IMR-90 (cell line): ENCODE results near the gene ACVR2B. TPM values are rescaled to one million over a fixed set of nuclear protein-coding genes. Genes with fewer than 3 reads are reported as not detected.

Experiments
- ATAC-seq: fragments of 200-7000 bp; cut with Tn5 transposase; 2 replicates; pipeline ENCODE4 v1.9.1; 2020; ENCODE audit warnings: low read depth, mild to moderate bottlenecking, moderate library complexity
- BruUV-seq: library from RNA; stranded (reverse); fragments of 400-500 nt; replicated peaks from 2 replicates; lab custom pipeline; 2021; lab: Mats Ljungman, UMichigan
- CTCF ChIA-PET: fragments of 300-600 bp; formaldehyde crosslinking; extraction: SDS; loops from one replicate; lab custom pipeline; 2021; ENCODE audit warnings: antibody characterized with exemption; lab: Yijun Ruan, JAX
- POLR2A ChIA-PET: fragments of 300-600 bp; sonication (Branson Sonifier 250); formaldehyde crosslinking; loops from one replicate; lab custom pipeline; 2022; ENCODE audit warnings: antibody characterized with exemption; ENCODE audit not compliant: unreplicated experiment; lab: Charles Lee
- DNase-seq: peaks from one replicate; pipeline ENCODE4 v3.0.0; 2013
- H2AFZ ChIP-seq: replicated peaks from 2 replicates; pipeline ENCODE3; 2013; ENCODE audit warnings: low read length, mild to moderate bottlenecking; ENCODE audit not compliant: poor library complexity
- H2AK5ac ChIP-seq: 2 replicates; pipeline ENCODE4 v1.6.1; 2013; ENCODE audit warnings: low read depth, low read length, inconsistent platforms
- H2AK9ac ChIP-seq: replicated peaks from 2 replicates; pipeline ENCODE3; 2013; ENCODE audit warnings: mild to moderate bottlenecking, low read depth, low read length, moderate library complexity; ENCODE audit not compliant: poor library complexity
- H2BK120ac ChIP-seq: 2 replicates; pipeline ENCODE4 v1.6.1; 2013; ENCODE audit warnings: low read depth, low read length, inconsistent platforms
- H2BK15ac ChIP-seq: 3 replicates; pipeline ENCODE4 v1.6.1; 2013; ENCODE audit warnings: low read depth, low read length, inconsistent platforms
- H2BK20ac ChIP-seq: 2 replicates; pipeline ENCODE4 v1.6.1; 2013; ENCODE audit warnings: low read depth, mild to moderate bottlenecking, inconsistent platforms, low read length, moderate library complexity
- H2BK5ac ChIP-seq: 2 replicates; pipeline ENCODE4 v1.6.1; 2013; ENCODE audit warnings: mild to moderate bottlenecking, low read depth, low read length, inconsistent platforms; ENCODE audit not compliant: poor library complexity, severe bottlenecking
- H3K14ac ChIP-seq: replicated peaks from 2 replicates; pipeline ENCODE4 v1.6.1; 2013; ENCODE audit warnings: low read depth, low read length, inconsistent platforms
- H3K18ac ChIP-seq: 2 replicates; pipeline ENCODE4 v1.6.1; 2013; ENCODE audit warnings: low read depth, low read length, control low read depth
- H3K23ac ChIP-seq: 2 replicates; pipeline ENCODE4 v1.6.1; 2013; ENCODE audit warnings: low read depth, low read length, inconsistent platforms
- H3K27ac ChIP-seq: 2 replicates; pipeline ENCODE4 v1.5.1; 2013; ENCODE audit warnings: mild to moderate bottlenecking, control low read depth, low read length; ENCODE audit not compliant: insufficient read depth
- H3K27me3 ChIP-seq: 2 replicates; pipeline ENCODE4 v1.6.1; 2013; ENCODE audit warnings: low read length; ENCODE audit not compliant: control insufficient read depth, insufficient read depth
- H3K36me3 ChIP-seq: 2 replicates; pipeline ENCODE4 v1.6.1; 2013; ENCODE audit warnings: low read length, mixed read lengths; ENCODE audit not compliant: control insufficient read depth, insufficient read depth
- H3K4ac ChIP-seq: 2 replicates; pipeline ENCODE4 v1.6.1; 2013; ENCODE audit warnings: low read depth, low read length, inconsistent platforms
- H3K4me1 ChIP-seq: 2 replicates; pipeline ENCODE4 v1.6.1; 2013; ENCODE audit warnings: low read length, mixed read lengths; ENCODE audit not compliant: control insufficient read depth, insufficient read depth
- H3K4me2 ChIP-seq: 2 replicates; pipeline ENCODE4 v1.6.1; 2013; ENCODE audit warnings: low read depth, mild to moderate bottlenecking, control low read depth, low read length, moderate library complexity
- H3K4me3 ChIP-seq: 2 replicates; pipeline ENCODE4 v1.5.1; 2013; ENCODE audit warnings: low read depth, mild to moderate bottlenecking, control low read depth, low read length, moderate library complexity; ENCODE audit not compliant: insufficient read depth
- H3K56ac ChIP-seq: 2 replicates; pipeline ENCODE4 v1.6.1; 2013; ENCODE audit warnings: low read length, inconsistent platforms; ENCODE audit not compliant: insufficient read depth; ENCODE audit errors: extremely low read depth
- H3K79me1 ChIP-seq, 2 experiments: 2 replicates each; pipeline ENCODE4 v1.6.1; 2013; ENCODE audit warnings: low read length in 2 of 2, inconsistent platforms in 1 of 2, low read depth in 1 of 2
- H3K9ac ChIP-seq: 2 replicates; pipeline ENCODE4 v1.6.1; 2013; ENCODE audit warnings: low read depth, low read length, control low read depth
- H3K9me1 ChIP-seq: 2 replicates; pipeline ENCODE4 v1.6.1; 2013; ENCODE audit warnings: low read length, inconsistent platforms; ENCODE audit not compliant: insufficient read depth
- H3K9me3 ChIP-seq: 2 replicates; pipeline ENCODE4 v1.6.1; 2013; ENCODE audit warnings: low read length; ENCODE audit not compliant: control insufficient read depth, insufficient read depth
- H4K20me1 ChIP-seq: 2 replicates; pipeline ENCODE4 v1.6.1; 2013; ENCODE audit warnings: low read length, inconsistent platforms; ENCODE audit not compliant: insufficient read depth
- H4K5ac ChIP-seq: 2 replicates; pipeline ENCODE4 v1.6.1; 2013; ENCODE audit warnings: mild to moderate bottlenecking, low read depth, low read length, control low read depth
- H4K8ac ChIP-seq, 2 experiments: 2 replicates each; pipeline ENCODE4 v1.6.1; 2013; ENCODE audit warnings: low read depth in 2 of 2, low read length in 2 of 2, control low read depth in 1 of 2, inconsistent platforms in 1 of 2
- H4K91ac ChIP-seq: 2 replicates; pipeline ENCODE4 v1.6.1; 2013; ENCODE audit warnings: low read depth, low read length, inconsistent platforms; ENCODE audit not compliant: insufficient read depth
- BHLHE40 ChIP-seq: fragments of 150-350 bp; IDR thresholded peaks from 2 replicates; pipeline ENCODE4 v1.6.1; 2016; ENCODE audit warnings: mild to moderate bottlenecking, low read depth, low read length
- CEBPB ChIP-seq: IDR thresholded peaks from 2 replicates; pipeline ENCODE4 v1.6.1; 2012; ENCODE audit warnings: low read depth, low read length, improper control_type of control experiment
- CHD1 ChIP-seq: IDR thresholded peaks from 2 replicates; pipeline ENCODE4 v1.6.1; 2012; ENCODE audit warnings: low read depth, low read length, improper control_type of control experiment
- FOS ChIP-seq: fragments of 150-350 bp; IDR thresholded peaks from 2 replicates; pipeline ENCODE4 v1.6.1; 2016; ENCODE audit warnings: low read depth, low read length
- MAFK ChIP-seq: IDR thresholded peaks from 2 replicates; pipeline ENCODE4 v1.6.1; 2012; ENCODE audit warnings: low read depth, low read length, improper control_type of control experiment
- MAZ ChIP-seq: IDR thresholded peaks from 2 replicates; pipeline ENCODE4 v1.6.1; 2012; ENCODE audit warnings: low read depth, mild to moderate bottlenecking, low read length, improper control_type of control experiment, moderate library complexity, borderline replicate concordance
- MXI1 ChIP-seq: IDR thresholded peaks from 2 replicates; pipeline ENCODE4 v1.6.1; 2012; ENCODE audit warnings: low read depth, mild to moderate bottlenecking, low read length, moderate library complexity, borderline replicate concordance
- NFE2L2 ChIP-seq: fragments of 150-350 bp; IDR thresholded peaks from 2 replicates; pipeline ENCODE4 v1.6.1; 2016; ENCODE audit warnings: low read depth, mild to moderate bottlenecking, low read length
- POLR2A ChIP-seq: IDR thresholded peaks from 2 replicates; pipeline ENCODE4 v1.6.1; 2012; ENCODE audit warnings: mild to moderate bottlenecking, low read depth, low read length
- RAD21 ChIP-seq: IDR thresholded peaks from 2 replicates; pipeline ENCODE4 v1.6.1; 2012; ENCODE audit warnings: low read length, improper control_type of control experiment
- RCOR1 ChIP-seq: IDR thresholded peaks from 2 replicates; pipeline ENCODE4 v1.6.1; 2012; ENCODE audit warnings: mild to moderate bottlenecking, low read length, improper control_type of control experiment; ENCODE audit not compliant: insufficient replicate concordance
- RFX5 ChIP-seq: IDR thresholded peaks from 2 replicates; pipeline ENCODE4 v1.8.0; 2012; ENCODE audit warnings: low read depth, mild to moderate bottlenecking, low read length, moderate library complexity
- SMC3 ChIP-seq: fragments of 150-350 bp; IDR thresholded peaks from 2 replicates; pipeline ENCODE4 v1.6.1; 2016; ENCODE audit warnings: low read depth, mild to moderate bottlenecking, antibody characterized with exemption, low read length, moderate library complexity
- WGBS, 2 experiments: methylation state at CpG; one replicate each; pipeline versions ENCODE4 v1.1.5 to v1.1.7; 2013; ENCODE audit warnings: missing lambda C conversion rate in 2 of 2; ENCODE audit not compliant: insufficient read length in 1 of 2; ENCODE audit errors: extremely low coverage in 2 of 2; 5-methylcytosine and 5-hydroxymethylcytosine counted together
- dilution Hi-C: fragments of 300-500 bp; cut with HindIII; formaldehyde crosslinking; loops from one replicate; pipeline ENCODE4 v1.14.3; 2018; ENCODE audit warnings: low sequenced_read_pairs; ENCODE audit not compliant: unreplicated experiment
- in situ Hi-C: fragments of 300-500 bp; cut with MboI; formaldehyde crosslinking; loops from 3 replicates; pipeline ENCODE4 v1.14.3; 2019; ENCODE audit warnings: low sequenced_read_pairs, inconsistent platforms, mixed read lengths
- intact Hi-C: fragments of 100-400 bp; cut with micrococcal nuclease; formaldehyde crosslinking; loops from 2 replicates; pipeline ENCODE4 v1.10.0; 2022
- polyA plus RNA-seq, 3 experiments: library from polyadenylated mRNA; depleted of rRNA; stranded (reverse); fragments of >200 nt; gene quantifications; 2 replicates each; pipeline ENCODE4 v1.2.3, GENCODE V29; 2012; ENCODE audit warnings: low replicate concordance in 1 of 3
- total RNA-seq: library from RNA; depleted of rRNA; stranded (reverse); fragments of >200 nt; gene quantifications from 2 replicates; pipeline ENCODE4 v1.2.3, GENCODE V29; 2012
- TF ChIP-seq, protein P1 (sequence below): conservative IDR thresholded peaks from 2 replicates; pipeline ENCODE4 v1.5.1; 2012; ENCODE audit warnings: mild to moderate bottlenecking, low read depth, low read length, improper control_type of control experiment
- TF ChIP-seq, protein P2 (sequence below): fragments of 150-350 bp; IDR thresholded peaks from 2 replicates; pipeline ENCODE4 v1.6.1; 2017; ENCODE audit warnings: mild to moderate bottlenecking, antibody characterized with exemption, low read length, low read depth
- TF ChIP-seq, protein P3 (sequence below): fragments of 150-350 bp; IDR thresholded peaks from 2 replicates; pipeline ENCODE4 v1.6.1; 2016; ENCODE audit warnings: low read depth, mild to moderate bottlenecking, low read length, moderate library complexity, borderline replicate concordance

Gene ACVR2B
- total and polyA plus RNA-seq, 2 of the 4 experiments (the other 2 are of a cell fraction), result 0.60 to 1.3 TPM

DNA sequence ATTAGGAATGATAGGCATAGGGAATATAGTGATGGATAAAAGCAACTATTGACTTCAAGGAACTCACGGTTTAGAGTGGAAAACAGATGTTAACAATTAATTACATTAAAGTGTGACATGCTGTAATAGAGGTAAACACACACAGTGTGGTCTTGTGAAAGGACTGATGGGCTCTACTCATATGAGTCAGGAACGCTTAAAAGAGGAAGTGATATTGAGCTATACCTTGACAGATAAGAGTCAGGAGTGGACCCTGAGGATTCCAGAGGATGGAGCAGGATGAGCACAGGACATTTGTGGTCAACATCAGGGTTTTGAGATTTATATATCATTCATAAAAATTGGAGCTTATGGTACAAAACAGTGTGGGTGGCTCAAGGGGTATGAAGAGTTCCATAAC, 53.4 kb downstream of the ACVR2B start:
- POLR2A ChIA-PET, result no interaction called here
- Histone ChIP-seq H3K27me3 (no peaks in the 10 kb centered on the region), H3K18ac (no peak overlapping the region), H3K79me1 (no peaks in the 10 kb centered on the region), H3K4me3 (no peak overlapping the region), H2AFZ (no peak overlapping the region), H3K27ac (no peak overlapping the region), H3K56ac (no peak overlapping the region), H3K9ac (no peak overlapping the region), H2BK5ac (no peak overlapping the region), H3K23ac (no peak overlapping the region), H3K9me1 (no peaks in the 10 kb centered on the region), H2BK15ac (no peak overlapping the region), H4K20me1 (no peaks in the 10 kb centered on the region), H3K4me1 (no peaks in the 10 kb centered on the region), H2AK5ac (no peak overlapping the region), H3K4ac (no peak overlapping the region), H4K91ac (no peak overlapping the region), H4K5ac (no peak overlapping the region), H2BK120ac (no peak overlapping the region), H4K8ac (no peak overlapping the region), H3K14ac (no peak overlapping the region), H3K36me3 (peaks cover 16% of the 10 kb centered on the region), H3K9me3 (no peaks in the 10 kb centered on the region), H3K4me2 (no peak overlapping the region), H2AK9ac (no peak overlapping the region), H2BK20ac (no peak overlapping the region)
- ATAC-seq (no peak), DNase-seq (no peak)
- WGBS, 2 experiments, result 100% methylated on average over 1 of the region's 2 CpGs; no CpG with 5 or more reads in 1 of the 2 experiments
- TF ChIP-seq CEBPB (no peak), NFE2L2 (no peak), MXI1 (no peak), FOS (no peak), RCOR1 (no peak), CHD1 (no peak), SMC3 (no peak), POLR2A (no peak), BHLHE40 (no peak), RFX5 (no peak), RAD21 (no peak), MAFK (no peak), MAZ (no peak)
- TF ChIP-seq, protein P1, sequence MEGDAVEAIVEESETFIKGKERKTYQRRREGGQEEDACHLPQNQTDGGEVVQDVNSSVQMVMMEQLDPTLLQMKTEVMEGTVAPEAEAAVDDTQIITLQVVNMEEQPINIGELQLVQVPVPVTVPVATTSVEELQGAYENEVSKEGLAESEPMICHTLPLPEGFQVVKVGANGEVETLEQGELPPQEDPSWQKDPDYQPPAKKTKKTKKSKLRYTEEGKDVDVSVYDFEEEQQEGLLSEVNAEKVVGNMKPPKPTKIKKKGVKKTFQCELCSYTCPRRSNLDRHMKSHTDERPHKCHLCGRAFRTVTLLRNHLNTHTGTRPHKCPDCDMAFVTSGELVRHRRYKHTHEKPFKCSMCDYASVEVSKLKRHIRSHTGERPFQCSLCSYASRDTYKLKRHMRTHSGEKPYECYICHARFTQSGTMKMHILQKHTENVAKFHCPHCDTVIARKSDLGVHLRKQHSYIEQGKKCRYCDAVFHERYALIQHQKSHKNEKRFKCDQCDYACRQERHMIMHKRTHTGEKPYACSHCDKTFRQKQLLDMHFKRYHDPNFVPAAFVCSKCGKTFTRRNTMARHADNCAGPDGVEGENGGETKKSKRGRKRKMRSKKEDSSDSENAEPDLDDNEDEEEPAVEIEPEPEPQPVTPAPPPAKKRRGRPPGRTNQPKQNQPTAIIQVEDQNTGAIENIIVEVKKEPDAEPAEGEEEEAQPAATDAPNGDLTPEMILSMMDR, result no peak
- TF ChIP-seq, protein P2, sequence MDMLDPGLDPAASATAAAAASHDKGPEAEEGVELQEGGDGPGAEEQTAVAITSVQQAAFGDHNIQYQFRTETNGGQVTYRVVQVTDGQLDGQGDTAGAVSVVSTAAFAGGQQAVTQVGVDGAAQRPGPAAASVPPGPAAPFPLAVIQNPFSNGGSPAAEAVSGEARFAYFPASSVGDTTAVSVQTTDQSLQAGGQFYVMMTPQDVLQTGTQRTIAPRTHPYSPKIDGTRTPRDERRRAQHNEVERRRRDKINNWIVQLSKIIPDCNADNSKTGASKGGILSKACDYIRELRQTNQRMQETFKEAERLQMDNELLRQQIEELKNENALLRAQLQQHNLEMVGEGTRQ, result no peak
- TF ChIP-seq, protein P3, sequence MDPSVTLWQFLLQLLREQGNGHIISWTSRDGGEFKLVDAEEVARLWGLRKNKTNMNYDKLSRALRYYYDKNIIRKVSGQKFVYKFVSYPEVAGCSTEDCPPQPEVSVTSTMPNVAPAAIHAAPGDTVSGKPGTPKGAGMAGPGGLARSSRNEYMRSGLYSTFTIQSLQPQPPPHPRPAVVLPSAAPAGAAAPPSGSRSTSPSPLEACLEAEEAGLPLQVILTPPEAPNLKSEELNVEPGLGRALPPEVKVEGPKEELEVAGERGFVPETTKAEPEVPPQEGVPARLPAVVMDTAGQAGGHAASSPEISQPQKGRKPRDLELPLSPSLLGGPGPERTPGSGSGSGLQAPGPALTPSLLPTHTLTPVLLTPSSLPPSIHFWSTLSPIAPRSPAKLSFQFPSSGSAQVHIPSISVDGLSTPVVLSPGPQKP, result no peak
- dilution Hi-C loops (no loop called here), in situ Hi-C loops (no loop called here), intact Hi-C loops (no loop called here)
- CTCF ChIA-PET, result interaction anchor here (2.0 kb wide), 1 partner anchor 14 kb away, joined by 8 read pairs; no protein-coding TSS in a partner anchor
- BruUV-seq, result no TSS peak
